CD4-positive, alpha-beta T cell (primary cell): ENCODE data around the gene CMTR2. TPM values are rescaled to one million over a fixed set of nuclear protein-coding genes. Genes with fewer than 3 reads are reported as not detected.

Experiments used
- ATAC-seq: fragments of 200-7000 bp; cut with Tn5 transposase; one replicate; pipeline ENCODE4 v1.10.0; 2022; ENCODE audit warnings: mild to moderate bottlenecking; ENCODE audit not compliant: poor library complexity
- CTCF ChIA-PET: fragments of 350-600 bp; sonication (Branson Sonifier 250); formaldehyde crosslinking; loops from one replicate; lab custom pipeline; 2021; ENCODE audit warnings: antibody characterized with exemption, inconsistent platforms; lab: Charles Lee
- POLR2A ChIA-PET: fragments of 350-600 bp; sonication (Branson Sonifier 250); formaldehyde crosslinking; loops from one replicate; lab custom pipeline; 2021; ENCODE audit warnings: antibody characterized with exemption, inconsistent platforms; lab: Charles Lee
- DNase-seq, 14 experiments: peaks; one replicate each; pipeline ENCODE4 v3.0.0-alpha.2; 2013 to 2020; ENCODE audit warnings: mixed read lengths in 2 of 14
- H3K27ac ChIP-seq, 2 donors: one replicate each; pipeline versions ENCODE4 v1.5.1 to v1.7.0; 2013; ENCODE audit warnings: low read length in 2 of 2, low read depth in 1 of 2, mild to moderate bottlenecking in 1 of 2
- H3K27me3 ChIP-seq, 2 experiments: 1 replicate in 1 of 2; 2 replicates in 1 of 2; pipeline versions ENCODE4 v1.6.1 to v1.7.0; 2013; ENCODE audit warnings: low read length in 2 of 2, control low read depth in 1 of 2, mild to moderate bottlenecking in 1 of 2, moderate library complexity in 1 of 2; ENCODE audit not compliant: insufficient read depth in 2 of 2, control insufficient read depth in 1 of 2
- H3K36me3 ChIP-seq: one replicate; pipeline ENCODE4 v1.6.1; 2013; ENCODE audit warnings: low read length, control low read depth; ENCODE audit not compliant: insufficient read depth
- H3K4me1 ChIP-seq: one replicate; pipeline ENCODE4 v1.6.1; 2013; ENCODE audit warnings: low read length, control low read depth; ENCODE audit not compliant: insufficient read depth
- H3K4me3 ChIP-seq: one replicate; pipeline ENCODE4 v1.5.1; 2013; ENCODE audit warnings: mild to moderate bottlenecking, low read length, moderate library complexity
- H3K9me3 ChIP-seq, 2 experiments: 1 replicate in 1 of 2; 2 replicates in 1 of 2; pipeline versions ENCODE4 v1.6.1 to v1.7.0; 2013; ENCODE audit warnings: low read length in 2 of 2, mild to moderate bottlenecking in 2 of 2, control low read depth in 1 of 2, moderate library complexity in 1 of 2; ENCODE audit not compliant: control insufficient read depth in 1 of 2, insufficient read depth in 1 of 2
- H3K27ac Mint-ChIP-seq: one replicate; pipeline ENCODE4 v1.8.0; 2020; ENCODE audit warnings: mixed read lengths
- H3K27me3 Mint-ChIP-seq: one replicate; pipeline ENCODE4 v1.8.0; 2021; ENCODE audit warnings: mixed read lengths
- H3K36me3 Mint-ChIP-seq: one replicate; pipeline ENCODE4 v1.8.0; 2021; ENCODE audit warnings: low read depth, mixed read lengths
- H3K4me1 Mint-ChIP-seq: one replicate; pipeline ENCODE4 v1.8.0; 2021; ENCODE audit warnings: low read depth, mixed read lengths
- H3K4me3 Mint-ChIP-seq: one replicate; pipeline ENCODE4 v1.8.0; 2020; ENCODE audit warnings: mild to moderate bottlenecking, mixed read lengths
- H3K9me3 Mint-ChIP-seq: one replicate; pipeline ENCODE4 v1.8.0; 2020; ENCODE audit warnings: mixed read lengths
- intact Hi-C, 2 experiments: fragments of 100-400 bp; cut with DNase I in 1 of 2; cut with micrococcal nuclease in 1 of 2; formaldehyde crosslinking; loops; one replicate each; pipeline versions ENCODE4 v1.15.1 to v1.9.0; 2023 to 2025; cut with DNase I, micrococcal nuclease
- total RNA-seq, 174 experiments: library from RNA in 2 of 174; stranded (reverse) in 2 of 174; gene quantifications; one replicate each; pipeline ENCODE4 v1.2.3 and lab custom pipeline; 2021 to 2026
- TF ChIP-seq, protein P1 (sequence below): fragments of 200-600 bp; IDR thresholded peaks from one replicate; pipeline ENCODE4 v1.8.0; 2022; ENCODE audit warnings: antibody characterized with exemption, mild to moderate bottlenecking

Gene CMTR2
- total RNA-seq, 2 experiments from 2014 or later = 5.9 to 6.6 TPM

DNA sequence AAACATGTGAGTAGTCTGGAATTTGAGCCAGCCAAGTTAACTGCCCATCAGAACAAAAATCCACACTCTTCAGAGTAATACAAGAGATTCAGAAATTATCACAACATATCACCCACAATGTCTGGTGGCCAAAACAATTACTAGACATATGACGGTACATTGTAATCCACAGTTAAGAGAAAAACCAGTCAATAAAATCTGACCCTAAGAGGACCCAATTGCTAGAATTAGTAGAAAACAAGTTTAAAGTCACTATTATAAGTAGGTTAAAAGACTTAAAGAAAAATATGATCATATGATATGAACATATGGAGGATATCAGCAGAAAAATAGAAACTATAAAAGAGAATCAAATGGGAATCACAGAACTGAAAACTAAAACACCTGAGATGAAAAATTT is 15.8 kb downstream of the CMTR2 start:
- Histone ChIP-seq H3K4me1 (no peaks in the 10 kb centered on the region), H3K4me3 (no peak overlapping the region), H3K27me3 (no peaks in the 10 kb centered on the region), H3K27ac (no peak overlapping the region), H3K36me3 (no peaks in the 10 kb centered on the region), H3K9me3 (peaks cover 0 to 7% of the 10 kb centered on the region in 2 experiments)
- intact Hi-C loops = no loop called here
- peaks cover 9% of the 10 kb centered on the region for H3K9me3 Mint-ChIP-seq
- H3K36me3 Mint-ChIP-seq = peaks cover 10% of the 10 kb centered on the region
- ATAC-seq = no peak
- ChIA-PET POLR2A (no interaction called here), CTCF (no interaction called here)
- H3K27me3 Mint-ChIP-seq = no peaks in the 10 kb centered on the region
- no peak for DNase-seq
- H3K4me1 Mint-ChIP-seq = no peaks in the 10 kb centered on the region
- H3K27ac Mint-ChIP-seq = no peak overlapping the region
- TF ChIP-seq, protein P1, sequence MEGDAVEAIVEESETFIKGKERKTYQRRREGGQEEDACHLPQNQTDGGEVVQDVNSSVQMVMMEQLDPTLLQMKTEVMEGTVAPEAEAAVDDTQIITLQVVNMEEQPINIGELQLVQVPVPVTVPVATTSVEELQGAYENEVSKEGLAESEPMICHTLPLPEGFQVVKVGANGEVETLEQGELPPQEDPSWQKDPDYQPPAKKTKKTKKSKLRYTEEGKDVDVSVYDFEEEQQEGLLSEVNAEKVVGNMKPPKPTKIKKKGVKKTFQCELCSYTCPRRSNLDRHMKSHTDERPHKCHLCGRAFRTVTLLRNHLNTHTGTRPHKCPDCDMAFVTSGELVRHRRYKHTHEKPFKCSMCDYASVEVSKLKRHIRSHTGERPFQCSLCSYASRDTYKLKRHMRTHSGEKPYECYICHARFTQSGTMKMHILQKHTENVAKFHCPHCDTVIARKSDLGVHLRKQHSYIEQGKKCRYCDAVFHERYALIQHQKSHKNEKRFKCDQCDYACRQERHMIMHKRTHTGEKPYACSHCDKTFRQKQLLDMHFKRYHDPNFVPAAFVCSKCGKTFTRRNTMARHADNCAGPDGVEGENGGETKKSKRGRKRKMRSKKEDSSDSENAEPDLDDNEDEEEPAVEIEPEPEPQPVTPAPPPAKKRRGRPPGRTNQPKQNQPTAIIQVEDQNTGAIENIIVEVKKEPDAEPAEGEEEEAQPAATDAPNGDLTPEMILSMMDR = no peak
- H3K4me3 Mint-ChIP-seq = no peak overlapping the region

DNA sequence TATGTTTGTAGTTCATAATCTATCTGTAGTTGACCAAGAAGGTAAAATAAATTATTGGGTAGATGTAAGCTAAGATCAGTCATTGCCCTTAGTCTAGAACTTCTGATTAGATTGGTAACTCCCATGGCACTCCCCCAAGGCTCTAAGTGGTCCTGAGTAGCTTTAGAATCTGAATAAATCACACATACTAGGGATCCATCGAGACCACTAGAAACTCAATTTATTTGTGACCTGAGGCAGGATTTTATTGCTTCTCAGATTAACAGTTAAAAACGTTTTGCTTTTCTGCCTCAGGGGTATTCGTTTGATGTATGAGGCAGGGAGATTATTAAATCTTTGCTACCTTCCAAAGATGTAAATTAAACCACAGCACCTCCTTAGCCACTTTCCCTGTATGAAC is 24.9 kb downstream of the CMTR2 start:
- POLR2A ChIA-PET = no interaction called here
- ATAC-seq = no peak
- H3K27me3 Mint-ChIP-seq = peaks cover 29% of the 10 kb centered on the region

DNA sequence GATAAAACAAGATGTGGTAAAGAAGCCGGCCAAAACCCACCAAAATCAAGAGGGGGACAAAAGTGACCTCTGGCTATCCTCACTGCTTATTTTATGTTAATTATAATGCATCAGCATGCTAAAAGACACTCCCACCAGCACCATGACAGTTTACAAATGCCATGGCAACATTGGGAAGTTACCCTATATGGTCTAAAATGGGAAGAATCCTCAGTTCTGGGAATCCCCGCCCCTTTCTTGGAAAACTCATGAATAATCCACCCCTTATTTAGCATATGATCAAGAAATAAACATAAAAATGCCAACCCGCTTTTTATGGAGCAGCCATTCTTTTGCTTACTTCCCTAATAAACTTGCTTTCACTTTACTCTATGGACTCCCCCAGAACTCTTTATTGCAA is 25.6 kb downstream of the CMTR2 start:
- TF ChIP-seq, protein P1 = no peak
- no peak overlapping the region for H3K27ac Mint-ChIP-seq
- no peaks in the 10 kb centered on the region for H3K4me1 ChIP-seq
- no peaks in the 10 kb centered on the region for H3K36me3 ChIP-seq
- peaks cover 0 to 17% of the 10 kb centered on the region in 2 experiments for H3K27me3 ChIP-seq
- POLR2A ChIA-PET = no interaction called here
- H3K4me1 Mint-ChIP-seq = peaks cover 7% of the 10 kb centered on the region
- H3K4me3 Mint-ChIP-seq = no peak overlapping the region
- no peaks in the 10 kb centered on the region for H3K9me3 ChIP-seq
- no peak for DNase-seq
- intact Hi-C loops = no loop called here
- no peaks in the 10 kb centered on the region for H3K9me3 Mint-ChIP-seq
- H3K27me3 Mint-ChIP-seq = peaks cover 29% of the 10 kb centered on the region
- no peaks in the 10 kb centered on the region for H3K36me3 Mint-ChIP-seq
- no peak for ATAC-seq
- no peak overlapping the region for H3K4me3 ChIP-seq
- CTCF ChIA-PET = no interaction called here
- H3K27ac ChIP-seq = no peak overlapping the region

More for the DNA sequence above, 24.9 kb downstream of the CMTR2 start:
- intact Hi-C loops = no loop called here
- Mint-ChIP-seq H3K9me3 (no peaks in the 10 kb centered on the region), H3K4me3 (no peak overlapping the region), H3K4me1 (peaks cover under 1% of the 10 kb centered on the region), H3K36me3 (no peaks in the 10 kb centered on the region), H3K27ac (no peak overlapping the region)
- TF ChIP-seq, protein P1 = no peak
- Histone ChIP-seq H3K9me3 (no peaks in the 10 kb centered on the region), H3K4me3 (no peak overlapping the region), H3K27me3 (peaks cover 0 to 14% of the 10 kb centered on the region in 2 experiments), H3K36me3 (no peaks in the 10 kb centered on the region), H3K27ac (no peak overlapping the region), H3K4me1 (no peaks in the 10 kb centered on the region)
- no peak for DNase-seq
- CTCF ChIA-PET = no interaction called here
